Body of pancreas (tissue), 4 donors: Measurements from ENCODE around the gene HNRNPF.

Experiments used
- CTCF ChIP-seq, 7 experiments: fragments of 450-650 bp in 4 of 7; fragments of 200-600 bp in 3 of 7; sonication (generic) in 3 of 7; IDR thresholded peaks; one replicate each; pipeline ENCODE4 v1.5.1; 2016 to 2019; ENCODE audit warnings: antibody characterized with exemption in 7 of 7
- POLR2A ChIP-seq, 3 donors: fragments of 450-650 bp; IDR thresholded peaks; one replicate each; pipeline ENCODE4 v1.6.1; 2016; ENCODE audit warnings: antibody characterized with exemption in 3 of 3, mild to moderate bottlenecking in 2 of 3

- TF ChIP-seq CTCF (IDR thresholded peaks at IDR 0.05) (no peak), POLR2A (IDR thresholded peaks at IDR 0.05) (no peak)
These were observed 15.4 kb upstream of the HNRNPF start for GRCh38 chr10:43424416-43424815.
